ENCODE data around the gene CASP7. TPM values are rescaled to one million over a fixed set of nuclear protein-coding genes. Genes with fewer than 3 reads are reported as not detected.

CASP7 gene
- total RNA-seq, 1 experiment from 2014 or later: 38.2 TPM

DNA sequence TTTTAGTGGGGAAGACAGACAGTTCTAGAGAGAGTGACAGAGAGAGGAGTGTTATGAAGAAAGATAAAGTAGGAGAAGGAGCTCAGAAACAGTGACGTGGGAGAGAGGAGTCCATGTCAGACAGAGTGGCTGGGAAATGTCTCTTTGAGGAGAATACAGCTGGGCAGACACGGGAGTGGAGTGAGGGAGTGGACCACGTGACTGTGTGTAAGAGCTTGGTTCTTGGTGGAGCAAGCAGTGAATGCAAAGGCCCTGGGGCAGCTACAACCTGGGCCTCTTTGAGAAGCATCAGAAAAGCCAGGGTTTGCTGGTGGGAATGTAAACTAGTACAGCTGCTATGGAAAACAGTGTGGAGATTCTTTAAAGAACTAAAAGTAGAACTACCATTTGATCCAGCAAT is 59.9 kb downstream of the CASP7 start:
- in situ Hi-C loops (cut with HindIII; ENCODE audit: low pct_unique_long_range_greater_than_20kb, low sequenced_read_pairs) (no loop called here), intact Hi-C loops (cut with micrococcal nuclease; ENCODE audit: unreplicated experiment) (no loop called here)
- DNase-seq (ENCODE audit: low read depth, low spot score) (no peak), ATAC-seq (no peak)
- no peak overlapping the region for H3K27ac ChIP-seq (ENCODE audit: low read length)
- BruUV-seq (replicated peaks): no TSS peak
- H3K36me3 ChIP-seq (ENCODE audit: control insufficient read depth, insufficient read depth, low read length): no peaks in the 10 kb centered on the region
- TF ChIP-seq TCF7L2 (IDR thresholded peaks at IDR 0.05; ENCODE audit: low read depth, low read length) (no peak), POLR2AphosphoS5 (IDR thresholded peaks at IDR 0.05; ENCODE audit: low read depth, low read length) (no peak), SIN3A (IDR thresholded peaks at IDR 0.05; ENCODE audit: borderline replicate concordance, insufficient read depth, low read depth, low read length) (no peak)
- TF ChIP-seq, protein P1, sequence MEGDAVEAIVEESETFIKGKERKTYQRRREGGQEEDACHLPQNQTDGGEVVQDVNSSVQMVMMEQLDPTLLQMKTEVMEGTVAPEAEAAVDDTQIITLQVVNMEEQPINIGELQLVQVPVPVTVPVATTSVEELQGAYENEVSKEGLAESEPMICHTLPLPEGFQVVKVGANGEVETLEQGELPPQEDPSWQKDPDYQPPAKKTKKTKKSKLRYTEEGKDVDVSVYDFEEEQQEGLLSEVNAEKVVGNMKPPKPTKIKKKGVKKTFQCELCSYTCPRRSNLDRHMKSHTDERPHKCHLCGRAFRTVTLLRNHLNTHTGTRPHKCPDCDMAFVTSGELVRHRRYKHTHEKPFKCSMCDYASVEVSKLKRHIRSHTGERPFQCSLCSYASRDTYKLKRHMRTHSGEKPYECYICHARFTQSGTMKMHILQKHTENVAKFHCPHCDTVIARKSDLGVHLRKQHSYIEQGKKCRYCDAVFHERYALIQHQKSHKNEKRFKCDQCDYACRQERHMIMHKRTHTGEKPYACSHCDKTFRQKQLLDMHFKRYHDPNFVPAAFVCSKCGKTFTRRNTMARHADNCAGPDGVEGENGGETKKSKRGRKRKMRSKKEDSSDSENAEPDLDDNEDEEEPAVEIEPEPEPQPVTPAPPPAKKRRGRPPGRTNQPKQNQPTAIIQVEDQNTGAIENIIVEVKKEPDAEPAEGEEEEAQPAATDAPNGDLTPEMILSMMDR (IDR thresholded peaks at IDR 0.05): no peak
- TF ChIP-seq, protein P2, sequence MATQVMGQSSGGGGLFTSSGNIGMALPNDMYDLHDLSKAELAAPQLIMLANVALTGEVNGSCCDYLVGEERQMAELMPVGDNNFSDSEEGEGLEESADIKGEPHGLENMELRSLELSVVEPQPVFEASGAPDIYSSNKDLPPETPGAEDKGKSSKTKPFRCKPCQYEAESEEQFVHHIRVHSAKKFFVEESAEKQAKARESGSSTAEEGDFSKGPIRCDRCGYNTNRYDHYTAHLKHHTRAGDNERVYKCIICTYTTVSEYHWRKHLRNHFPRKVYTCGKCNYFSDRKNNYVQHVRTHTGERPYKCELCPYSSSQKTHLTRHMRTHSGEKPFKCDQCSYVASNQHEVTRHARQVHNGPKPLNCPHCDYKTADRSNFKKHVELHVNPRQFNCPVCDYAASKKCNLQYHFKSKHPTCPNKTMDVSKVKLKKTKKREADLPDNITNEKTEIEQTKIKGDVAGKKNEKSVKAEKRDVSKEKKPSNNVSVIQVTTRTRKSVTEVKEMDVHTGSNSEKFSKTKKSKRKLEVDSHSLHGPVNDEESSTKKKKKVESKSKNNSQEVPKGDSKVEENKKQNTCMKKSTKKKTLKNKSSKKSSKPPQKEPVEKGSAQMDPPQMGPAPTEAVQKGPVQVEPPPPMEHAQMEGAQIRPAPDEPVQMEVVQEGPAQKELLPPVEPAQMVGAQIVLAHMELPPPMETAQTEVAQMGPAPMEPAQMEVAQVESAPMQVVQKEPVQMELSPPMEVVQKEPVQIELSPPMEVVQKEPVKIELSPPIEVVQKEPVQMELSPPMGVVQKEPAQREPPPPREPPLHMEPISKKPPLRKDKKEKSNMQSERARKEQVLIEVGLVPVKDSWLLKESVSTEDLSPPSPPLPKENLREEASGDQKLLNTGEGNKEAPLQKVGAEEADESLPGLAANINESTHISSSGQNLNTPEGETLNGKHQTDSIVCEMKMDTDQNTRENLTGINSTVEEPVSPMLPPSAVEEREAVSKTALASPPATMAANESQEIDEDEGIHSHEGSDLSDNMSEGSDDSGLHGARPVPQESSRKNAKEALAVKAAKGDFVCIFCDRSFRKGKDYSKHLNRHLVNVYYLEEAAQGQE (IDR thresholded peaks at IDR 0.05; ENCODE audit: insufficient read depth in 1 of 2, low read depth in 2 of 2, low read length in 1 of 2): no peak
- H3K27me3 ChIP-seq (ENCODE audit: control insufficient read depth, insufficient read depth, low read length): peaks cover 5% of the 10 kb centered on the region; the same call in 1 of the 2 replicates
- CTCF ChIA-PET: no interaction called here
- no peak overlapping the region for H3K4me3 ChIP-seq (ENCODE audit: low read depth in 2 of 2, low read length in 2 of 2)
- POLR2A ChIA-PET: no interaction called here
- H3K9me3 ChIP-seq (ENCODE audit: control insufficient read depth, insufficient read depth, low read depth, low read length): no peaks in the 10 kb centered on the region
- H3K4me1 ChIP-seq (ENCODE audit: control insufficient read depth, insufficient read depth, low read length): no peaks in the 10 kb centered on the region

DNA sequence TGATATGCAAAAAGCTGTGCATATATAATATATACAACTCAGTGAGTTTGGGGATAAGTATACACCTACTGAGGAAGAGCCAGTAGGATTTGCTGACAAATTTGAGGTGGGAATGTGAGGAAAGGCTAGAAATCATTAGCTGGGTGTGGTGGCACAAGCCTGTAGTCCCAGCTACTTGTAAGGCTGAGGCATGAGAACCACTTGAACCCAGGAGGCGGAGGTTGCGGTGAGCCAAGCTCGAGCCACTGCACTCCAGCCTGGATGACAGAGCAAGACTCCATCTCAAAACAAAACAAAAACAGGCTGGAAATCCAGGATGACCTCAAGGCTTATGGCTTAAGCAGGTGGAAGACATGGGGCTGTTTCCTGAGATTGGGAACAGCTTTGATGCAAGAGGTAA is 61.1 kb downstream of the CASP7 start:
- TF ChIP-seq POLR2AphosphoS5 (IDR thresholded peaks at IDR 0.05; ENCODE audit: low read depth, low read length): no peak
- TF ChIP-seq, protein P2 (IDR thresholded peaks at IDR 0.05; ENCODE audit: insufficient read depth in 1 of 2, low read depth in 2 of 2, low read length in 1 of 2): no peak
- no peak for TF ChIP-seq SIN3A (IDR thresholded peaks at IDR 0.05; ENCODE audit: borderline replicate concordance, insufficient read depth, low read depth, low read length)
- no peak for TF ChIP-seq TCF7L2 (IDR thresholded peaks at IDR 0.05; ENCODE audit: low read depth, low read length)
- TF ChIP-seq, protein P1 (IDR thresholded peaks at IDR 0.05): no peak
- POLR2A ChIA-PET: no interaction called here
- no TSS peak for BruUV-seq (replicated peaks)

More for the DNA sequence above, 61.1 kb downstream of the CASP7 start:
- Histone ChIP-seq H3K9me3 (ENCODE audit: control insufficient read depth, insufficient read depth, low read depth, low read length) (no peaks in the 10 kb centered on the region), H3K27me3 (ENCODE audit: control insufficient read depth, insufficient read depth, low read length) (peaks cover 5% of the 10 kb centered on the region; the same call in 1 of the 2 replicates), H3K36me3 (ENCODE audit: control insufficient read depth, insufficient read depth, low read length) (no peaks in the 10 kb centered on the region), H3K4me1 (ENCODE audit: control insufficient read depth, insufficient read depth, low read length) (no peaks in the 10 kb centered on the region), H3K4me3 (ENCODE audit: low read depth in 2 of 2, low read length in 2 of 2) (no peak overlapping the region), H3K27ac (ENCODE audit: low read length) (no peak overlapping the region)
- in situ Hi-C loops (cut with HindIII; ENCODE audit: low pct_unique_long_range_greater_than_20kb, low sequenced_read_pairs): no loop called here
- CTCF ChIA-PET: interaction anchor here (0.6 kb wide), 1 partner anchor 365 kb away, joined by 3 read pairs; no protein-coding TSS in a partner anchor
- no peak for DNase-seq (ENCODE audit: low read depth, low spot score)
- no peak for ATAC-seq
- intact Hi-C loops (cut with micrococcal nuclease; ENCODE audit: unreplicated experiment): no loop called here

Measured in Panc1 (cell line).